ENCODE results near the gene USP6NL. TPM values are rescaled to one million over a fixed set of nuclear protein-coding genes. Genes with fewer than 3 reads are reported as not detected.

The USP6NL gene
- polyA plus RNA-seq, 1 of the 3 experiments (the other 2 are of a cell fraction) = 8.9 TPM

DNA sequence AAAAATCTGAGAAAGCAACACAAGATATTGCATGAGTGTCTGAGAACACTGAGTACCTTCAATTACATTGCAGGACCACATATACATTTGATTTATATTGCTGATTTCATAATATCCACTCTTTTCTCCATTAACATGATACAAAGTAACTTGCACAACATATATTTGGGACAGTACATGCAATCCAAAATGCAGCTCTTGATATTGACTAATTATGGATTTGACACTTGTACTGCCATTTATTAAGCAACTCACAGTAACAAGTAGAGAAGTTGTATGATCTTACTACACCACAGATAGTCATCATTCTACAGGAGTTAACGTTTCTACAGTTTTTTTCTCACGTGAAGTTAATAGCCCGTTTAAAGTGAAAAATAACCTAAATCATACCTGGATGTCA, 46.7 kb downstream of the USP6NL start:
- Histone ChIP-seq H3K4me1 (ENCODE audit: control insufficient read depth in 1 of 2, insufficient read depth in 2 of 2, low read depth in 1 of 2, low read length in 1 of 2) (peaks cover 0 to 3% of the 10 kb centered on the region in 2 experiments; a peak in 3 of 4 replicates), H3K36me3 (replicated peaks in 1 of 2; ENCODE audit: control insufficient read depth in 1 of 2, insufficient read depth in 2 of 2, low read length in 1 of 2) (no peaks in the 10 kb centered on the region), H3K9ac (no peak overlapping the region), H3K9me2 (no peaks in the 10 kb centered on the region), H4K20me1 (ENCODE audit: insufficient read depth) (no peaks in the 10 kb centered on the region), H3K79me2 (ENCODE audit: insufficient read depth) (peaks cover 46% of the 10 kb centered on the region), H3K4me3 (ENCODE audit: low read depth in 2 of 2, low read length in 1 of 2) (no peak overlapping the region), H2AFZ (ENCODE audit: low read depth) (no peak overlapping the region), H3F3A (replicated peaks; ENCODE audit: insufficient read depth) (no peaks in the 10 kb centered on the region), H3K27me3 (ENCODE audit: insufficient read depth) (no peaks in the 10 kb centered on the region), H3K4me2 (no peak overlapping the region), H3K27ac (ENCODE audit: low read depth in 2 of 2, low read length in 1 of 2) (no peak overlapping the region), H3K9me3 (no peaks in the 10 kb centered on the region)
- WGBS (ENCODE audit: low lambda C conversion rate) = 96% methylated on average over 3 of the region's 3 CpGs
- TF ChIP-seq SMC3 (IDR thresholded peaks at IDR 0.05; ENCODE audit: low read depth, low read length) = no peak
- TF ChIP-seq RCOR1 (IDR thresholded peaks at IDR 0.05; ENCODE audit: low read length) = no peak
- TF ChIP-seq, protein P1, sequence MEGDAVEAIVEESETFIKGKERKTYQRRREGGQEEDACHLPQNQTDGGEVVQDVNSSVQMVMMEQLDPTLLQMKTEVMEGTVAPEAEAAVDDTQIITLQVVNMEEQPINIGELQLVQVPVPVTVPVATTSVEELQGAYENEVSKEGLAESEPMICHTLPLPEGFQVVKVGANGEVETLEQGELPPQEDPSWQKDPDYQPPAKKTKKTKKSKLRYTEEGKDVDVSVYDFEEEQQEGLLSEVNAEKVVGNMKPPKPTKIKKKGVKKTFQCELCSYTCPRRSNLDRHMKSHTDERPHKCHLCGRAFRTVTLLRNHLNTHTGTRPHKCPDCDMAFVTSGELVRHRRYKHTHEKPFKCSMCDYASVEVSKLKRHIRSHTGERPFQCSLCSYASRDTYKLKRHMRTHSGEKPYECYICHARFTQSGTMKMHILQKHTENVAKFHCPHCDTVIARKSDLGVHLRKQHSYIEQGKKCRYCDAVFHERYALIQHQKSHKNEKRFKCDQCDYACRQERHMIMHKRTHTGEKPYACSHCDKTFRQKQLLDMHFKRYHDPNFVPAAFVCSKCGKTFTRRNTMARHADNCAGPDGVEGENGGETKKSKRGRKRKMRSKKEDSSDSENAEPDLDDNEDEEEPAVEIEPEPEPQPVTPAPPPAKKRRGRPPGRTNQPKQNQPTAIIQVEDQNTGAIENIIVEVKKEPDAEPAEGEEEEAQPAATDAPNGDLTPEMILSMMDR (IDR thresholded peaks at IDR 0.05) = no peak
- TF ChIP-seq TEAD4 (IDR thresholded peaks at IDR 0.05; ENCODE audit: borderline replicate concordance, insufficient read depth) = no peak
- no peak for TF ChIP-seq POLR2AphosphoS5 (IDR thresholded peaks at IDR 0.05; ENCODE audit: low read depth, low read length)
- TF ChIP-seq MEF2A (IDR thresholded peaks at IDR 0.05; ENCODE audit: borderline replicate concordance, low read depth) = no peak
- ChIA-PET POLR2A (interaction anchor here (0.7 kb wide), 1 partner anchor 30 kb away, joined by 3 read pairs; no protein-coding TSS in a partner anchor), CTCF (no interaction called here)
- no peak for DNase-seq

DNA sequence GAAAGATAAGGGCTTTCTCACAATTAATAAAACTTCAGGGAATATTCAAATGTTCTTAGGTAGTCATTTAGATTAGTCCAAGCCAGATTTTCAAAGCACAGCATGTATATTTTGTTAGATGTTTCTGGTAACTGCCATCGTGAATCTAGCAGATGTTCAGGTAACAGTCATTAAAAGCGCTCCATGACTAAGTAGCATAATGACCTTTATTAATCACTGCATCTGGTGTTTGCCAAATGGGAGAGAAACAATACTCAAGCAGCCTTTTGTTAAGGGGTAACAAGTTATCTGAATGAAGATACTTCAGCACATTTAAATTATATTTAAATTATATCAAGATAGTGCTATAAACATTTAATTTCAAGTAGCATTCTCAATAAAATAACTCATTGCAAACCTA, 47.5 kb downstream of the USP6NL start:
- no peaks in the 10 kb centered on the region for H3K9me3 ChIP-seq
- no peak overlapping the region for H3K9ac ChIP-seq
- no peaks in the 10 kb centered on the region for H3K36me3 ChIP-seq (replicated peaks in 1 of 2; ENCODE audit: control insufficient read depth in 1 of 2, insufficient read depth in 2 of 2, low read length in 1 of 2)
- no peaks in the 10 kb centered on the region for H3K9me2 ChIP-seq
- no peak overlapping the region for H3K4me2 ChIP-seq
- no peak for DNase-seq
- ChIA-PET POLR2A (no interaction called here), CTCF (no interaction called here)
- 75% methylated on average over 2 of the region's 2 CpGs for WGBS (ENCODE audit: low lambda C conversion rate)
- H3K4me3 ChIP-seq (ENCODE audit: low read depth in 2 of 2, low read length in 1 of 2) = no peak overlapping the region
- H3K27me3 ChIP-seq (ENCODE audit: insufficient read depth) = no peaks in the 10 kb centered on the region
- H3K27ac ChIP-seq (ENCODE audit: low read depth in 2 of 2, low read length in 1 of 2) = no peak overlapping the region
- H4K20me1 ChIP-seq (ENCODE audit: insufficient read depth) = no peaks in the 10 kb centered on the region
- H3K4me1 ChIP-seq (ENCODE audit: control insufficient read depth in 1 of 2, insufficient read depth in 2 of 2, low read depth in 1 of 2, low read length in 1 of 2) = peaks cover 0 to 3% of the 10 kb centered on the region in 2 experiments; a peak in 3 of 4 replicates
- no peaks in the 10 kb centered on the region for H3F3A ChIP-seq (replicated peaks; ENCODE audit: insufficient read depth)
- TF ChIP-seq JUND (IDR thresholded peaks at IDR 0.05) (no peak), MXI1 (IDR thresholded peaks at IDR 0.05; ENCODE audit: low read depth, low read length) (no peak), NRF1 (IDR thresholded peaks at IDR 0.05; ENCODE audit: low read depth, low read length) (no peak), TCF12 (IDR thresholded peaks at IDR 0.05) (no peak), CHD2 (IDR thresholded peaks at IDR 0.05; ENCODE audit: low read length, partially characterized antibody) (no peak), RCOR1 (IDR thresholded peaks at IDR 0.05; ENCODE audit: low read length) (no peak), EZH2phosphoT487 (IDR thresholded peaks at IDR 0.05; ENCODE audit: borderline replicate concordance, low read depth) (no peak), POLR2AphosphoS5 (IDR thresholded peaks at IDR 0.05; ENCODE audit: low read depth, low read length) (no peak)
- TF ChIP-seq, protein P2, sequence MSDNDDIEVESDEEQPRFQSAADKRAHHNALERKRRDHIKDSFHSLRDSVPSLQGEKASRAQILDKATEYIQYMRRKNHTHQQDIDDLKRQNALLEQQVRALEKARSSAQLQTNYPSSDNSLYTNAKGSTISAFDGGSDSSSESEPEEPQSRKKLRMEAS (IDR thresholded peaks at IDR 0.05; ENCODE audit: low read depth) = no peak
- TF ChIP-seq, protein P3, sequence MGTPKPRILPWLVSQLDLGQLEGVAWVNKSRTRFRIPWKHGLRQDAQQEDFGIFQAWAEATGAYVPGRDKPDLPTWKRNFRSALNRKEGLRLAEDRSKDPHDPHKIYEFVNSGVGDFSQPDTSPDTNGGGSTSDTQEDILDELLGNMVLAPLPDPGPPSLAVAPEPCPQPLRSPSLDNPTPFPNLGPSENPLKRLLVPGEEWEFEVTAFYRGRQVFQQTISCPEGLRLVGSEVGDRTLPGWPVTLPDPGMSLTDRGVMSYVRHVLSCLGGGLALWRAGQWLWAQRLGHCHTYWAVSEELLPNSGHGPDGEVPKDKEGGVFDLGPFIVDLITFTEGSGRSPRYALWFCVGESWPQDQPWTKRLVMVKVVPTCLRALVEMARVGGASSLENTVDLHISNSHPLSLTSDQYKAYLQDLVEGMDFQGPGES (IDR thresholded peaks at IDR 0.05; ENCODE audit: low read depth, low read length) = no peak
- TF ChIP-seq, protein P1 (IDR thresholded peaks at IDR 0.05) = no peak
- peaks cover 50% of the 10 kb centered on the region for H3K79me2 ChIP-seq (ENCODE audit: insufficient read depth)
- H2AFZ ChIP-seq (ENCODE audit: low read depth) = no peak overlapping the region
